Measurements from ENCODE around the gene DNAH6.

DNAH6 gene

DNA sequence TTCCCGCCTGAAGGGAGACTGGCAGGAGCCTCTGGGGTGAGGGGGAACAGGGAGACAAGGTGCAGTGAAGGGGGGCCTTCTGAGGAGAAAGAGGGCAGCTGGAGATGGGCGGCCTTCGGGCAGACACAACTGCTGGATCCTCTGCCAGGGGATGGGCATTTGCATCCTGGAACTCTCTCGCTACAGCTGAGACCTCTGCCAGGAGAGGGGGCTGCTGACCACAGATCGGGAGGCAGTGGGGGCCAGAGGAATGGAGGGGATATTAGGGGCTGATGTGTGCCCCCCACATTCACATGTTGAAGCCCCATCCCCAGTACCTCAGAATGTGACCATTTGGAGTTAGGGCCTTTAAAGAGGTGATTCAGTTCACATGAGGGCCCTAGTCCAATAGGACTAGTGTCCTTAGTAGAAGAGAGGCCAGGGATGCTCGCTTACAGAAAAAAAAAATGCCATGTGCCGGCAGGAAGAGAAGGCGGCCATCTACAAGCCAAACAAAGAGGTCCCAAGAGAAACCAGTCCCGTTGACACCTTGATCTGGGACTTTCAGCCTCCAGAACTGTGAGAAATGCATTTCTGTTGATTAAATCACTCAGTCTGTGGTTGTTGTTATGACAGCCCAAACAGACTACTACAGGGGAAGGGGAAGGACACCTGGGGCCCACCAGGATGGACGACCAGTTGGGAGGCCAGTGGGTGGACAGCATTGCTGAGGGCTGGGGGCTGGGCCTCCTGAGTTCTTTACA lies 314.6 kb downstream of the DNAH6 start:
- TF ChIP-seq, protein P1, sequence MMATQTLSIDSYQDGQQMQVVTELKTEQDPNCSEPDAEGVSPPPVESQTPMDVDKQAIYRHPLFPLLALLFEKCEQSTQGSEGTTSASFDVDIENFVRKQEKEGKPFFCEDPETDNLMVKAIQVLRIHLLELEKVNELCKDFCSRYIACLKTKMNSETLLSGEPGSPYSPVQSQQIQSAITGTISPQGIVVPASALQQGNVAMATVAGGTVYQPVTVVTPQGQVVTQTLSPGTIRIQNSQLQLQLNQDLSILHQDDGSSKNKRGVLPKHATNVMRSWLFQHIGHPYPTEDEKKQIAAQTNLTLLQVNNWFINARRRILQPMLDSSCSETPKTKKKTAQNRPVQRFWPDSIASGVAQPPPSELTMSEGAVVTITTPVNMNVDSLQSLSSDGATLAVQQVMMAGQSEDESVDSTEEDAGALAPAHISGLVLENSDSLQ (IDR thresholded peaks at IDR 0.05) = no peak
- no peak for TF ChIP-seq FOXA1 (IDR thresholded peaks at IDR 0.05)
- no peak for TF ChIP-seq SUZ12 (IDR thresholded peaks at IDR 0.05)
- TF ChIP-seq HDGF (IDR thresholded peaks at IDR 0.05; ENCODE audit: borderline replicate concordance) = no peak
- no peak for TF ChIP-seq ELF4 (IDR thresholded peaks at IDR 0.05)
- ChIA-PET POLR2A (no interaction called here), CTCF (no interaction called here)
- no peak for DNase-seq (ENCODE audit: extremely low spot score)

DNA sequence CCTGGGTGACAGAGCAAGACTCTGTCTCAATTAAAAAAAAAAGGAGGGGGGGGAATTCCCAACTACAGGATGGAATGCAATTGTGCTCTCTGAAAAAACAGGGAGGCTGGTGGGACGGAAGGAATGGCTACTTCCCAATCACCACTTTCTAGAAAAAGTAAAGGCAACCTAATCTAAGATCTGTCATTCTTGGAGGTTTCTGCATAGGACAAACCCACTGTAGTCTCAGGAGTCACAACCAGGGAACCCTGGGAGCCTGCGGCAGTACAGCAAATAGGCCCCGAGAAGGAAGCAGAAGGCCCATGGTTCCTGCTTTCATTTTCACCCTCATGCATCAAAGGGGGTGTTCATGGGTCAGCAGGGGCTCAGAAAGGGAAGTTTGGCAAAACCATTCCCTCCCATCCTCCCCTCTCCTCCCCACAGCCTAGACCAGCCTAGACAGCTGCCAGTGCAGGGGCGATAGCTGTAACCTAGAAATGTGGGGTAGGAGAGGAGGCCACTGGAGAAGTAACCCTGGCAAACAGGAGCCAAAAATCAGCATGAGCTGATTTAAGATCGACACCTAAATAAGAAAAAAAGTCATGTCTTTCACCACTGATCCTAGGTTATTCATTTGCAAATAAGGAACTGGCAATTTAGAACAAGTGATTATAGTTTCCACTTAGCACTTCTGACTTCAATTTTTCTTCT lies 316.6 kb downstream of the DNAH6 start:
- TF ChIP-seq L3MBTL2 (conservative IDR thresholded peaks at IDR 0.05) = no peak
- TF ChIP-seq FOXK2 (IDR thresholded peaks at IDR 0.05) = no peak
- no peak for TF ChIP-seq FOXM1 (IDR thresholded peaks at IDR 0.05; ENCODE audit: borderline replicate concordance)
- TF ChIP-seq BHLHE40 (IDR thresholded peaks at IDR 0.05; ENCODE audit: borderline replicate concordance) = no peak
- TF ChIP-seq, protein P1 (IDR thresholded peaks at IDR 0.05) = no peak
- no peak for TF ChIP-seq HDGF (IDR thresholded peaks at IDR 0.05; ENCODE audit: borderline replicate concordance)
- ChIA-PET CTCF (no interaction called here), POLR2A (no interaction called here)
- no peak for DNase-seq (ENCODE audit: extremely low spot score)

DNA sequence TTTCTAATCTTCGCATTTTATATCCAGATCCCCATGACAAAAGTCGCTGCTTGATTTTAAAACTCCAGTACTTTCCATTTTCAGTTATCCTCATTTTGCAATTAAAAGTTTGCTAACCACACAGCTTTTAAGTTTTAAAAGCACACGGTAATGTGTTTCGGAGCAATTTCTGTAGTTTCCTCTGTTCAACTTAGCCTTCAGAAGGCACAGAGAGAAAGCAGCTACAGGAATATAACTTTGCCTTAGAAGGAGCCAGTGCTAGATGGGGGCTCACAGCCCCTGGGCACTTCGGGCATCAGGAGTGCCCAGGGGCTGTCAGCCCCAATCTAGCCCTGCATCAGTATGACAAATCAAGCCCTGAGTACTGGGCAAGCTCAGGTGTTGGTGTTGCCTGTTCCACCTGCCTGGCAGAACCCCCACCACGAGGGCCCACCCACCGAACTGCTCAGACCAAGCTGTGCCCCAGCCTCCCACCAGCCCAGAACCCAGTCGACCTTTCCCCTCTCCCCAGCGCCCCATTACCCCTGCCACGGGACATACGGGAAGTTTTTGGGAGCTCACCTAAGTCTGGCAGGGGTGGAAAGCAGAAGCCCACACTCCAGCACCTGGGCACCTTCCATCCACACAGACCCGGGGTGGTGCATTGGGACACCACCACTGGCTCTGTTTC lies 317.3 kb downstream of the DNAH6 start:
- no peak for DNase-seq (ENCODE audit: extremely low spot score)
- POLR2A ChIA-PET = no interaction called here
- TF ChIP-seq CTBP1 (IDR thresholded peaks at IDR 0.05; ENCODE audit: borderline replicate concordance) (no peak), NFRKB (IDR thresholded peaks at IDR 0.05) (no peak), SUZ12 (IDR thresholded peaks at IDR 0.05) (no peak), FOXK2 (IDR thresholded peaks at IDR 0.05) (no peak), SP1 (IDR thresholded peaks at IDR 0.05) (no peak), BHLHE40 (IDR thresholded peaks at IDR 0.05; ENCODE audit: borderline replicate concordance) (no peak), ZNF384 (IDR thresholded peaks at IDR 0.05) (no peak), ARNT (IDR thresholded peaks at IDR 0.05) (no peak), HDGF (IDR thresholded peaks at IDR 0.05; ENCODE audit: borderline replicate concordance) (no peak), FOXA1 (IDR thresholded peaks at IDR 0.05) (no peak), L3MBTL2 (conservative IDR thresholded peaks at IDR 0.05) (no peak), LEF1 (IDR thresholded peaks at IDR 0.05; ENCODE audit: borderline replicate concordance) (no peak), ELF4 (IDR thresholded peaks at IDR 0.05) (no peak), FOXM1 (IDR thresholded peaks at IDR 0.05; ENCODE audit: borderline replicate concordance) (no peak), TARDBP (IDR thresholded peaks at IDR 0.05) (no peak)
- TF ChIP-seq, protein P1 (IDR thresholded peaks at IDR 0.05) = no peak
- CTCF ChIA-PET = no interaction called here

DNA sequence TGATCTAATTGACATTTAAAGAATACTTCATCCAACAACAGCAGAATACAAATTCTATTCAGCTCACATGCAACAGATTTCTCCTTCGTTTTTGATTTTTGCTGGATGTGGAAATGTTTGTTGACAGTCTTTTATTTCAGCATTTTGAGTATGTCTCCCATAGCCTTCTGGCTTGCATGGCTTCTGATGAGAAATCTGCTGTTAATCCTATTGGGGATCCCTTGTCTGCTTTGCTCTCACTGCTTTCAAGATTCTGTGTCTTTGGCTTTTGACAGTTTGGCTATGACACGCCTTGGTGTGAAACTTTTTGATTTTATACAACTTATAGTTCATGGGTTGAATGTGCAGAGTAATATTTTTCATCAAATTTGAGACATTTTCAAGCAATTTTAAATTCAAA lies 319.9 kb downstream of the DNAH6 start:
- DNase-seq (ENCODE audit: extremely low spot score) = no peak
- POLR2A ChIA-PET = no interaction called here
- CTCF ChIA-PET = no interaction called here
- no peak for TF ChIP-seq SUZ12 (IDR thresholded peaks at IDR 0.05)
- TF ChIP-seq, protein P1 (IDR thresholded peaks at IDR 0.05) = no peak
- no peak for TF ChIP-seq NFRKB (IDR thresholded peaks at IDR 0.05)
- no peak for TF ChIP-seq FOXK2 (IDR thresholded peaks at IDR 0.05)
- TF ChIP-seq LEF1 (IDR thresholded peaks at IDR 0.05; ENCODE audit: borderline replicate concordance) = no peak
- no peak for TF ChIP-seq ARNT (IDR thresholded peaks at IDR 0.05)
- TF ChIP-seq TARDBP (IDR thresholded peaks at IDR 0.05) = no peak
- TF ChIP-seq CTBP1 (IDR thresholded peaks at IDR 0.05; ENCODE audit: borderline replicate concordance) = no peak
- TF ChIP-seq HDGF (IDR thresholded peaks at IDR 0.05; ENCODE audit: borderline replicate concordance) = no peak
- no peak for TF ChIP-seq L3MBTL2 (conservative IDR thresholded peaks at IDR 0.05)

DNA sequence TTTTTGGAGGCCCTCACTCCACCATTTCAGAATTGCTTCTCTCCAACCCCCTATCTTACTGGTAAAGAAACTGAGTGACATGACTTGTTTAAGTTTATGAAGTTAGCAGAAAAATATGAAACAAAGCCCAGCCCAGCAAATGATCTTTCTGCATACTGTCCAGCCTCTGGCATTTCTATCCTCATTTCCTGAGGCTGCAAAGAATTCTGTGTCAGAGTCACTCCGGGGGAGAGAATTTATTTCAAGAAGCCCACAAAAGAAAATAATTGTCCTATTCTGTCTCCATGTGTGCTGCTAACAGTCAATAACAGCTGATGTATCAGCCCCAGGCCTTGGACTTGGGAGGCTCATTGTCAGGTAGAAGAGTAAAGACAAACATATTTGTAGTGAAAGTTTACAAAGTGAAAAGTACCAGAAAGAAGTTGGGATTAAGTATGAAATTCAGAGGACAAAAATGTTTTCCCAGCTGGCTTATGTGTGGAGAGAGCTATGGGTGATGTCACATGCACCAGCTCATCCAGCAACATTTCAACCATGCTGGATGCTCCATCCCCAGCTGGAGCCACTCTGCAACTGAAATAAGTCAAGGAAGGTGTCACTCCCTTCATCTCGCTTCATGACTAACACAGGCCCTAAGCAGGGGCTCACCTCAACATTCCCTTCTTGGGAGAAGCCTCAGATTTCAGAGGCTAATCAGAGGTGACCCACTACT lies 322.3 kb downstream of the DNAH6 start:
- no peak for DNase-seq (ENCODE audit: extremely low spot score)
- CTCF ChIA-PET = no interaction called here
- TF ChIP-seq CTBP1 (IDR thresholded peaks at IDR 0.05; ENCODE audit: borderline replicate concordance) = no peak
- TF ChIP-seq HDGF (IDR thresholded peaks at IDR 0.05; ENCODE audit: borderline replicate concordance) = no peak
- TF ChIP-seq BHLHE40 (IDR thresholded peaks at IDR 0.05; ENCODE audit: borderline replicate concordance) = no peak
- TF ChIP-seq ARNT (IDR thresholded peaks at IDR 0.05) = no peak
- TF ChIP-seq FOXK2 (IDR thresholded peaks at IDR 0.05) = no peak
- no peak for TF ChIP-seq FOXM1 (IDR thresholded peaks at IDR 0.05; ENCODE audit: borderline replicate concordance)
- TF ChIP-seq SUZ12 (IDR thresholded peaks at IDR 0.05) = no peak
- POLR2A ChIA-PET = no interaction called here

Data from HEK293T (cell line).